Ascending aorta (tissue), 2 donors: ENCODE data around the gene SSRP1. TPM values are rescaled to one million over a fixed set of nuclear protein-coding genes. Genes with fewer than 3 reads are reported as not detected.
A peak's percentile ranks its signal among the peaks of the same experiment; 100 is the strongest.

Experiments
- DNase-seq, 2 donors: peaks; one replicate each; pipeline ENCODE4 v3.0.0-alpha.2; 2019; ENCODE audit warnings: low spot score in 2 of 2
- H3K27ac ChIP-seq, 2 donors: fragments of 200-600 bp; sonication (generic); one replicate each; pipeline ENCODE4 v1.5.1; 2016 to 2017; ENCODE audit warnings: mild to moderate bottlenecking in 1 of 2
- H3K27me3 ChIP-seq: fragments of 200-600 bp; sonication (generic); one replicate; pipeline ENCODE4 v1.5.1; 2017
- H3K36me3 ChIP-seq, 2 donors: fragments of 200-600 bp; sonication (generic); one replicate each; pipeline ENCODE4 v1.5.1; 2016
- H3K4me1 ChIP-seq, 2 donors: fragments of 200-600 bp; sonication (generic); one replicate each; pipeline ENCODE4 v1.5.1; 2016 to 2017; ENCODE audit warnings: mild to moderate bottlenecking in 1 of 2
- H3K4me3 ChIP-seq, 2 donors: fragments of 200-600 bp; sonication (generic); one replicate each; pipeline ENCODE4 v1.5.1; 2016 to 2017; ENCODE audit warnings: mild to moderate bottlenecking in 1 of 2
- H3K9me3 ChIP-seq, 2 donors: fragments of 200-600 bp; sonication (generic); one replicate each; pipeline ENCODE4 v1.5.1; 2016
- intact Hi-C: fragments of 100-400 bp; cut with DNase I; formaldehyde crosslinking; loops from one replicate; pipeline ENCODE4 v1.15.1; 2023
- total RNA-seq: library from RNA; depleted of rRNA; stranded (reverse); fragments of >200 nt; gene quantifications from one replicate; pipeline ENCODE4 v1.1.0, GENCODE V29; 2016
- TF ChIP-seq, protein P1 (sequence below), 3 experiments: fragments of 200-600 bp in 2 of 3; fragments of 450-650 bp in 1 of 3; sonication (generic) in 2 of 3; IDR thresholded peaks; one replicate each; pipeline ENCODE4 v1.5.1; 2016 to 2019; ENCODE audit warnings: antibody characterized with exemption in 3 of 3, mild to moderate bottlenecking in 1 of 3, moderate library complexity in 1 of 3

Gene SSRP1
- total RNA-seq, 1 donor from 2014 or later = 110 TPM

- Histone ChIP-seq H3K27me3 (no peaks in the 10 kb centered on the region), H3K36me3 (peaks cover 21 to 35% of the 10 kb centered on the region in 2 donors), H3K9me3 (no peaks in the 10 kb centered on the region), H3K4me3 (peak overlapping the region; percentile 88 to 94), H3K4me1 (peaks cover 5 to 12% of the 10 kb centered on the region in 2 donors), H3K27ac (peak overlapping the region; percentile 95 to 97)
- TF ChIP-seq, protein P1, sequence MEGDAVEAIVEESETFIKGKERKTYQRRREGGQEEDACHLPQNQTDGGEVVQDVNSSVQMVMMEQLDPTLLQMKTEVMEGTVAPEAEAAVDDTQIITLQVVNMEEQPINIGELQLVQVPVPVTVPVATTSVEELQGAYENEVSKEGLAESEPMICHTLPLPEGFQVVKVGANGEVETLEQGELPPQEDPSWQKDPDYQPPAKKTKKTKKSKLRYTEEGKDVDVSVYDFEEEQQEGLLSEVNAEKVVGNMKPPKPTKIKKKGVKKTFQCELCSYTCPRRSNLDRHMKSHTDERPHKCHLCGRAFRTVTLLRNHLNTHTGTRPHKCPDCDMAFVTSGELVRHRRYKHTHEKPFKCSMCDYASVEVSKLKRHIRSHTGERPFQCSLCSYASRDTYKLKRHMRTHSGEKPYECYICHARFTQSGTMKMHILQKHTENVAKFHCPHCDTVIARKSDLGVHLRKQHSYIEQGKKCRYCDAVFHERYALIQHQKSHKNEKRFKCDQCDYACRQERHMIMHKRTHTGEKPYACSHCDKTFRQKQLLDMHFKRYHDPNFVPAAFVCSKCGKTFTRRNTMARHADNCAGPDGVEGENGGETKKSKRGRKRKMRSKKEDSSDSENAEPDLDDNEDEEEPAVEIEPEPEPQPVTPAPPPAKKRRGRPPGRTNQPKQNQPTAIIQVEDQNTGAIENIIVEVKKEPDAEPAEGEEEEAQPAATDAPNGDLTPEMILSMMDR (IDR thresholded peaks at IDR 0.05) = no peak
- no peak for DNase-seq
- intact Hi-C loops = loop anchor here (1.0 to 5.0 kb wide), 2 partner anchors 10 to 312 kb away; partner anchors contain the start of gene YPEL4
Measured at GRCh38 chr11:57335023-57335342, 709 bp downstream of the SSRP1 start.

- H3K27ac ChIP-seq = no peak overlapping the region
- no peak for DNase-seq
- TF ChIP-seq, protein P1 (IDR thresholded peaks at IDR 0.05) = no peak
- peaks cover 5 to 12% of the 10 kb centered on the region in 2 donors for H3K4me1 ChIP-seq
- intact Hi-C loops = no loop called here
- no peaks in the 10 kb centered on the region for H3K9me3 ChIP-seq
- H3K27me3 ChIP-seq = no peaks in the 10 kb centered on the region
- peaks cover 25 to 52% of the 10 kb centered on the region in 2 donors for H3K36me3 ChIP-seq
- H3K4me3 ChIP-seq = no peak overlapping the region
Measured at GRCh38 chr11:57332694-57333440, 2.8 kb downstream of the SSRP1 start.

DNA sequence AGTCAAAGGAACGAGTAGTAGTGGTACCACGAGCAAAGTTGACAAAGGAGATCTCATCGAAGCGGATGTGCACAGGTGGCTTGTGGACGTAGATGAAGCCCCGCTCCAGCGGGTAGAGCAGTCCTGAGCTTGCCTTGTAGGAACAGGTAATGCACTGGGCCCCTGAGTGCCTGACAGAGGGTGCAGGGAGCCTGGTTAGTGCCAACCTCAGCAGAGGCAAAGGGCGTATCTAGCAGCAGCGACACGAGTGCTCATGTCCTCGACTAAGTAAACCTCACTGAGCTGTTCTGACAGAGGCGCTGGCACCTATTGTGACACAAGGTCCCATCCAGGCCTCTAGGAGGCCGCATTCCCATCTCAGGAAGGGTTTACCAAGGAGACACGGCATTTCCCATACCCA is 4.0 kb downstream of the SSRP1 start:
- TF ChIP-seq, protein P1 (IDR thresholded peaks at IDR 0.05) = no peak
- no peak for DNase-seq
- Histone ChIP-seq H3K36me3 (peaks cover 25 to 63% of the 10 kb centered on the region in 2 donors), H3K27ac (no peak overlapping the region), H3K9me3 (no peaks in the 10 kb centered on the region), H3K4me1 (peaks cover 5 to 12% of the 10 kb centered on the region in 2 donors), H3K4me3 (no peak overlapping the region), H3K27me3 (no peaks in the 10 kb centered on the region)
- intact Hi-C loops = no loop called here

- intact Hi-C loops = no loop called here
- H3K9me3 ChIP-seq = no peaks in the 10 kb centered on the region
- no peaks in the 10 kb centered on the region for H3K27me3 ChIP-seq
- no peak for DNase-seq
- peaks cover 25 to 66% of the 10 kb centered on the region in 2 donors for H3K36me3 ChIP-seq
- no peak overlapping the region for H3K27ac ChIP-seq
- TF ChIP-seq, protein P1 (IDR thresholded peaks at IDR 0.05) = no peak
- H3K4me1 ChIP-seq = peaks cover 6 to 15% of the 10 kb centered on the region in 2 donors
- no peak overlapping the region for H3K4me3 ChIP-seq
Measured at GRCh38 chr11:57330029-57330428, 5.7 kb downstream of the SSRP1 start.

- intact Hi-C loops = loop anchor here (5.0 to 10.0 kb wide), 2 partner anchors 167 to 205 kb away; partner anchors contain the start of gene TIMM10
- Histone ChIP-seq H3K27ac (peak overlapping the region; percentile 94 to 98), H3K36me3 (peaks cover 25 to 59% of the 10 kb centered on the region in 2 donors)
Measured at GRCh38 chr11:57327721-57328120, 8.0 kb downstream of the SSRP1 start.

More at GRCh38 chr11:57327721-57328120, 8.0 kb downstream of the SSRP1 start:
- H3K4me1 ChIP-seq = peaks cover 4 to 13% of the 10 kb centered on the region in 2 donors
- no peaks in the 10 kb centered on the region for H3K27me3 ChIP-seq
- no peak for DNase-seq
- TF ChIP-seq, protein P1 (IDR thresholded peaks at IDR 0.05) = no peak
- H3K9me3 ChIP-seq = no peaks in the 10 kb centered on the region
- H3K4me3 ChIP-seq = no peak overlapping the region
